H1 (cell line): Measurements from ENCODE around the gene NFIA. TPM values are rescaled to one million over a fixed set of nuclear protein-coding genes. Genes with fewer than 3 reads are reported as not detected.

Experiments
- CTCF ChIA-PET: fragments of 300-600 bp; sonication (Branson Sonifier 250); formaldehyde crosslinking; loops from one replicate; lab custom pipeline; 2021; ENCODE audit not compliant: partially characterized antibody; lab: Charles Lee
- POLR2A ChIA-PET: fragments of 300-600 bp; sonication (Branson Sonifier 250); formaldehyde crosslinking; loops from one replicate; lab custom pipeline; 2021; ENCODE audit warnings: inconsistent platforms; ENCODE audit not compliant: partially characterized antibody; lab: Charles Lee
- DNase-seq, 2 experiments: peaks; one replicate each; pipeline versions ENCODE4 v3.0.0 to v3.0.0-alpha.2; 2010 to 2022; ENCODE audit warnings: low spot score in 2 of 2, low read depth in 1 of 2, mixed read lengths in 1 of 2
- FAIRE-seq: peaks from 2 replicates; lab custom pipeline; 2011; peaks lifted over from hg19 to GRCh38; lab: Jason Lieb, UNC
- H2AFZ ChIP-seq: 2 replicates; pipeline ENCODE4 v1.8.1; 2012; ENCODE audit warnings: low read length, inconsistent platforms
- H2AK5ac ChIP-seq: 2 replicates; pipeline ENCODE4 v1.6.1; 2013; ENCODE audit warnings: low read depth, low read length
- H2BK120ac ChIP-seq: replicated peaks from 2 replicates; pipeline ENCODE3; 2013; ENCODE audit warnings: low read depth, low read length, inconsistent platforms
- H2BK12ac ChIP-seq: 2 replicates; pipeline ENCODE4 v1.6.1; 2013; ENCODE audit warnings: low read depth, low read length
- H2BK15ac ChIP-seq: 2 replicates; pipeline ENCODE4 v1.6.1; 2013; ENCODE audit warnings: low read length
- H2BK20ac ChIP-seq: 2 replicates; pipeline ENCODE4 v1.6.1; 2013; ENCODE audit warnings: low read length
- H2BK5ac ChIP-seq: 2 replicates; pipeline ENCODE4 v1.6.1; 2013; ENCODE audit warnings: low read depth, low read length
- H3K14ac ChIP-seq: 2 replicates; pipeline ENCODE4 v1.6.1; 2013; ENCODE audit warnings: inconsistent platforms; ENCODE audit not compliant: insufficient read length
- H3K18ac ChIP-seq: 2 replicates; pipeline ENCODE4 v1.6.1; 2013; ENCODE audit warnings: low read length; ENCODE audit errors: extremely low read depth
- H3K23ac ChIP-seq: 2 replicates; pipeline ENCODE4 v1.6.1; 2013; ENCODE audit warnings: inconsistent platforms; ENCODE audit not compliant: insufficient read length
- H3K23me2 ChIP-seq: 2 replicates; pipeline ENCODE4 v1.6.1; 2013; ENCODE audit warnings: low read depth, low read length
- H3K27ac ChIP-seq: 2 replicates; pipeline ENCODE4 v1.6.1; 2011; ENCODE audit warnings: low read depth, low read length, inconsistent platforms
- H3K27me3 ChIP-seq, 4 experiments: replicated peaks in 1 of 4; 1 replicate in 1 of 4; 2 replicates in 3 of 4; pipeline versions ENCODE4 v1.6.1 to v1.8.1; 2011 to 2013; ENCODE audit warnings: low read length in 3 of 4, mild to moderate bottlenecking in 3 of 4, inconsistent platforms in 2 of 4, mixed read lengths in 2 of 4, moderate library complexity in 1 of 4; ENCODE audit not compliant: control insufficient read depth in 3 of 4, insufficient read depth in 3 of 4; ENCODE audit errors: extremely low read depth in 1 of 4
- H3K36me3 ChIP-seq, 4 experiments: 2 replicates each; pipeline versions ENCODE4 v1.6.1 to v1.8.1; 2011 to 2013; ENCODE audit warnings: mild to moderate bottlenecking in 4 of 4, low read length in 3 of 4, moderate library complexity in 2 of 4, control low read depth in 1 of 4, inconsistent platforms in 1 of 4; ENCODE audit not compliant: insufficient read depth in 4 of 4, control insufficient read depth in 2 of 4
- H3K4ac ChIP-seq: replicated peaks from 2 replicates; pipeline ENCODE3; 2013; ENCODE audit warnings: low read length, low read depth, mixed read lengths, inconsistent platforms; ENCODE audit not compliant: insufficient read length
- H3K4me1 ChIP-seq, 4 experiments: replicated peaks in 1 of 4; 1 replicate in 1 of 4; 2 replicates in 3 of 4; pipeline versions ENCODE4 v1.6.1 to v1.8.1; 2011 to 2013; ENCODE audit warnings: low read length in 3 of 4, inconsistent platforms in 2 of 4, mixed read lengths in 1 of 4; ENCODE audit not compliant: insufficient read depth in 4 of 4, control insufficient read depth in 3 of 4
- H3K4me2 ChIP-seq, 2 experiments: 2 replicates each; pipeline versions ENCODE4 v1.6.1 to v1.8.1; 2011 to 2013; ENCODE audit warnings: low read depth in 2 of 2, low read length in 2 of 2, control low read depth in 1 of 2, inconsistent platforms in 1 of 2, mild to moderate bottlenecking in 1 of 2; ENCODE audit not compliant: insufficient read depth in 1 of 2
- H3K4me3 ChIP-seq, 4 experiments: fragments of 200-600, 300-600 bp in 1 of 4; sonication (generic), shearing (Covaris generic), sonication (Bioruptor Twin) in 1 of 4; 2 replicates each; pipeline versions ENCODE4 v1.5.1 to v1.8.1; 2011 to 2016; ENCODE audit warnings: low read length in 4 of 4, low read depth in 3 of 4, control low read depth in 2 of 4, inconsistent platforms in 2 of 4, mild to moderate bottlenecking in 2 of 4, mixed read lengths in 1 of 4, moderate library complexity in 1 of 4; ENCODE audit not compliant: insufficient read depth in 2 of 4; ENCODE audit errors: extremely low read depth in 1 of 4
- H3K56ac ChIP-seq: replicated peaks from 2 replicates; pipeline ENCODE3; 2013; ENCODE audit warnings: low read depth, mild to moderate bottlenecking, mixed read lengths, low read length, inconsistent platforms; ENCODE audit not compliant: insufficient read length
- H3K79me1 ChIP-seq: 2 replicates; pipeline ENCODE4 v1.6.1; 2013; ENCODE audit warnings: low read depth, low read length, control low read depth
- H3K79me2 ChIP-seq, 2 experiments: 2 replicates each; pipeline versions ENCODE4 v1.6.1 to v1.8.1; 2012 to 2013; ENCODE audit warnings: low read length in 2 of 2, mild to moderate bottlenecking in 2 of 2, inconsistent platforms in 1 of 2; ENCODE audit not compliant: insufficient read depth in 2 of 2, control insufficient read depth in 1 of 2
- H3K9ac ChIP-seq, 4 experiments: replicated peaks in 1 of 4; 1 replicate in 1 of 4; 2 replicates in 3 of 4; pipeline versions ENCODE4 v1.6.1 to v1.8.1; 2011 to 2013; ENCODE audit warnings: low read depth in 3 of 4, low read length in 3 of 4, control low read depth in 2 of 4, mild to moderate bottlenecking in 2 of 4, moderate library complexity in 2 of 4, inconsistent platforms in 1 of 4; ENCODE audit errors: extremely low read depth in 1 of 4
- H3K9me3 ChIP-seq, 2 experiments: 2 replicates each; pipeline versions ENCODE4 v1.6.1 to v1.8.1; 2012 to 2013; ENCODE audit warnings: mild to moderate bottlenecking in 2 of 2, moderate library complexity in 2 of 2, control low read depth in 1 of 2, inconsistent platforms in 1 of 2, low read depth in 1 of 2, low read length in 1 of 2, mixed read lengths in 1 of 2; ENCODE audit not compliant: insufficient read depth in 2 of 2
- H4K20me1 ChIP-seq, 2 experiments: replicated peaks in 1 of 2; 2 replicates each; pipeline versions ENCODE3 to v1.8.1; 2011 to 2013; ENCODE audit warnings: inconsistent platforms in 2 of 2, low read length in 2 of 2, mild to moderate bottlenecking in 1 of 2; ENCODE audit not compliant: insufficient read depth in 2 of 2, control insufficient read depth in 1 of 2
- H4K5ac ChIP-seq: 2 replicates; pipeline ENCODE4 v1.6.1; 2013; ENCODE audit warnings: low read length, low read depth, mixed read lengths, inconsistent platforms; ENCODE audit not compliant: insufficient read length
- H4K8ac ChIP-seq: 2 replicates; pipeline ENCODE4 v1.8.0; 2013; ENCODE audit warnings: mild to moderate bottlenecking, moderate library complexity, low read length, inconsistent platforms; ENCODE audit not compliant: insufficient read depth; ENCODE audit errors: extremely low read depth
- H4K91ac ChIP-seq: replicated peaks from 2 replicates; pipeline ENCODE3; 2013; ENCODE audit warnings: low read length, mixed read lengths, inconsistent platforms; ENCODE audit not compliant: insufficient read length
- ATF3 ChIP-seq: IDR thresholded peaks from 2 replicates; pipeline ENCODE4 v1.6.1; 2011; ENCODE audit warnings: low read depth, mild to moderate bottlenecking, low read length; ENCODE audit not compliant: insufficient read depth
- EGR1 ChIP-seq: IDR thresholded peaks from 2 replicates; pipeline ENCODE4 v1.6.1; 2011; ENCODE audit warnings: low read depth, low read length, borderline replicate concordance
- GTF2F1 ChIP-seq: IDR thresholded peaks from 2 replicates; pipeline ENCODE4 v1.6.1; 2012; ENCODE audit warnings: low read depth, low read length, improper control_type of control experiment, borderline replicate concordance
- KDM1A ChIP-seq: fragments of 200-600, 300-600 bp; sonication (generic); IDR thresholded peaks from 2 replicates; pipeline ENCODE4 v1.7.1; 2016; ENCODE audit warnings: mild to moderate bottlenecking, low read length, borderline replicate concordance
- KDM4A ChIP-seq: IDR thresholded peaks from one replicate; pipeline ENCODE4 v1.7.1; 2012; ENCODE audit warnings: low read depth, mild to moderate bottlenecking, moderate library complexity, low read length, inconsistent platforms; ENCODE audit not compliant: severe bottlenecking
- MAX ChIP-seq: IDR thresholded peaks from 2 replicates; pipeline ENCODE4 v1.6.1; 2012; ENCODE audit warnings: inconsistent platforms
- NRF1 ChIP-seq: IDR thresholded peaks from 2 replicates; pipeline ENCODE4 v1.6.1; 2011; ENCODE audit warnings: mild to moderate bottlenecking, low read depth, low read length, improper control_type of control experiment
- RXRA ChIP-seq: IDR thresholded peaks from 2 replicates; pipeline ENCODE4 v1.6.1; 2011; ENCODE audit warnings: low read depth, mild to moderate bottlenecking, low read length, moderate library complexity; ENCODE audit not compliant: insufficient read depth
- SAP30 ChIP-seq: fragments of 300-600 bp; sonication (generic); IDR thresholded peaks from 2 replicates; pipeline ENCODE4 v1.7.1; 2012; ENCODE audit warnings: low read length, moderate library complexity, mild to moderate bottlenecking, inconsistent platforms; ENCODE audit not compliant: insufficient read depth, insufficient replicate concordance
- TAF7 ChIP-seq: optimal IDR thresholded peaks from 2 replicates; pipeline ENCODE3; 2011; ENCODE audit warnings: low read depth, mild to moderate bottlenecking, inconsistent platforms, low read length, moderate library complexity, borderline replicate concordance
- TCF12 ChIP-seq: IDR thresholded peaks from 2 replicates; pipeline ENCODE4 v1.6.1; 2011; ENCODE audit warnings: low read depth, mild to moderate bottlenecking, low read length
- USF2 ChIP-seq: IDR thresholded peaks from 2 replicates; pipeline ENCODE4 v1.6.1; 2011; ENCODE audit warnings: low read length, improper control_type of control experiment
- WGBS, 2 experiments: shearing (Covaris generic) in 1 of 2; methylation state at CpG; one replicate each; pipeline versions ENCODE4 v1.1.6 to v1.1.7; 2013 to 2015; ENCODE audit warnings: low lambda C conversion rate in 2 of 2, mixed read lengths in 2 of 2, inconsistent platforms in 1 of 2, low coverage in 1 of 2, missing lambda C conversion rate in 1 of 2; ENCODE audit not compliant: insufficient replicate concordance in 2 of 2, insufficient coverage in 1 of 2, insufficient read length in 1 of 2; ENCODE audit errors: extremely low coverage in 1 of 2, missing lambda C conversion rate in 1 of 2; 5-methylcytosine and 5-hydroxymethylcytosine counted together
- polyA plus RNA-seq, 7 experiments: library from polyadenylated mRNA; depleted of rRNA in 3 of 7; stranded (reverse) in 5 of 7; unstranded in 2 of 7; fragments of >200 nt in 5 of 7; fragments of 200-250 nt in 2 of 7; gene quantifications; 1 replicate in 5 of 7; 2 replicates in 1 of 7; 4 replicates in 1 of 7; pipeline versions ENCODE4 v1.2.1 to v1.2.3, GENCODE V29; 2011 to 2013; ENCODE audit warnings: missing spikeins in 2 of 7, mixed read lengths in 2 of 7
- total RNA-seq: library from RNA; stranded (reverse); fragmentation: NEBNext Ultra II Directional; extraction: Animal tissue kit (Norgen Biotek cat#: 25700); gene quantifications from 2 replicates; pipeline ENCODE4 v1.2.1, GENCODE V29; 2021

Gene NFIA
- total and polyA plus RNA-seq, 2 of the 8 experiments (the other 6 are each of a cell fraction or from before 2014, with no cell fraction given) = 1.8 to 2.3 TPM

GRCh38 chr1:61372944-61373343, 290.6 kb downstream of the NFIA start:
- no peaks in the 10 kb centered on the region for H3K79me2 ChIP-seq
- no peaks in the 10 kb centered on the region for H3K9me3 ChIP-seq
- ChIA-PET CTCF (interaction anchor here (0.9 to 1.2 kb wide), 2 partner anchors 9 to 386 kb away, joined by 3 read pairs; no protein-coding TSS in a partner anchor), POLR2A (no interaction called here)
- H2BK5ac ChIP-seq = no peak overlapping the region
- H3K18ac ChIP-seq = no peak overlapping the region
- H3K23me2 ChIP-seq = no peaks in the 10 kb centered on the region; the same call in 1 of the 2 replicates
- no peak for DNase-seq
- H4K5ac ChIP-seq = no peak overlapping the region
- no peak overlapping the region for H3K4me3 ChIP-seq
- H3K56ac ChIP-seq = no peak overlapping the region
- no peak overlapping the region for H3K9ac ChIP-seq
- H4K20me1 ChIP-seq = no peaks in the 10 kb centered on the region
- no peak overlapping the region for H2AK5ac ChIP-seq
- H3K27ac ChIP-seq = no peak overlapping the region
- H3K23ac ChIP-seq = no peak overlapping the region
- no peak overlapping the region for H3K14ac ChIP-seq
- WGBS, 2 experiments = 87% methylated on average over 5 of the region's 5 CpGs; no CpG with 5 or more reads in 1 of the 2 experiments
- no peak overlapping the region for H4K8ac ChIP-seq
- no peak overlapping the region for H3K4me2 ChIP-seq
- H3K36me3 ChIP-seq = no peaks in the 10 kb centered on the region
- no peak overlapping the region for H2AFZ ChIP-seq
- H3K27me3 ChIP-seq = no peaks in the 10 kb centered on the region
- H3K79me1 ChIP-seq = no peaks in the 10 kb centered on the region
- no peak for FAIRE-seq
- H2BK20ac ChIP-seq = no peak overlapping the region
- H2BK120ac ChIP-seq = no peak overlapping the region
- no peak overlapping the region for H2BK12ac ChIP-seq
- H3K4me1 ChIP-seq = no peaks in the 10 kb centered on the region
- no peak overlapping the region for H2BK15ac ChIP-seq
- H4K91ac ChIP-seq = no peak overlapping the region
- H3K4ac ChIP-seq = no peak overlapping the region
- TF ChIP-seq NRF1 = no peak
- TF ChIP-seq EGR1 = no peak
- no peak for TF ChIP-seq RXRA
- no peak for TF ChIP-seq GTF2F1
- no peak for TF ChIP-seq KDM1A
- TF ChIP-seq TAF7 = no peak
- no peak for TF ChIP-seq KDM4A
- no peak for TF ChIP-seq TCF12
- no peak for TF ChIP-seq USF2
- no peak for TF ChIP-seq SAP30
- TF ChIP-seq MAX = no peak
- no peak for TF ChIP-seq ATF3
